GM12874 (cell line): ENCODE data around the gene CDH1.

Source experiments
- TF ChIP-seq, protein P1 (sequence below): IDR thresholded peaks from 2 replicates; pipeline ENCODE4 v1.5.1; 2011; ENCODE audit warnings: low read depth, mild to moderate bottlenecking, control low read depth, low read length, moderate library complexity; ENCODE audit not compliant: insufficient read depth

The CDH1 gene

DNA sequence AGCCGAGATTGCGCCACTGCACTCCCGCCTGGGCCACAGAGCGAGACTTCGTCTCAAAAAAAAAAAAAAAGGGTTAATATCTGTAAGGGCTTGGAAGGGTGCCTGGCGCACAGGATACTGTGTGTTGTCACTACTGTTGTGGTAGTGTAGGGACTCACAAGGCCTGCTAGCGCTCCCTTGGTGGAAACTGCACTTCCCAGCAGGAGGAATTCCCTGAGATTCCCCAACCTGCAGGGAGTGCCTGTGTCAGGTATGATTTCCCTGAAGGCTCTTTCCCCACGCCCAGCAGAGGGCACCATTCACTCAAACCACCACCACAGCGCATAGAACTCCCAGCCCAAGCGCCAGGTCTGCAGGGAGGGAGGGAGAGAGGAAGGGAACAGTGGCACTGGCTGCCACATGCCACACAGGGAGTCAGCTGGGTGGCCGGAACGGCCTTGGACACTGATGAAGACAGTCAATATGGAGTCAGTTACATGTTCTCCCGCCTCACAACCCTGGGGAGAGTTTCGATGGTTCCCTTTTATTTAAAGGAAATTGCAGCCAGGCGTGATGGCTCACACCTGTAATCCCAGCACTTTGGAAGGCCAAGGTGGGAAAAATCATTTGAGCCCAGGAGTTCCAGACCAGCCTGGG lies 32.7 kb upstream of the CDH1 start:
- TF ChIP-seq, protein P1, sequence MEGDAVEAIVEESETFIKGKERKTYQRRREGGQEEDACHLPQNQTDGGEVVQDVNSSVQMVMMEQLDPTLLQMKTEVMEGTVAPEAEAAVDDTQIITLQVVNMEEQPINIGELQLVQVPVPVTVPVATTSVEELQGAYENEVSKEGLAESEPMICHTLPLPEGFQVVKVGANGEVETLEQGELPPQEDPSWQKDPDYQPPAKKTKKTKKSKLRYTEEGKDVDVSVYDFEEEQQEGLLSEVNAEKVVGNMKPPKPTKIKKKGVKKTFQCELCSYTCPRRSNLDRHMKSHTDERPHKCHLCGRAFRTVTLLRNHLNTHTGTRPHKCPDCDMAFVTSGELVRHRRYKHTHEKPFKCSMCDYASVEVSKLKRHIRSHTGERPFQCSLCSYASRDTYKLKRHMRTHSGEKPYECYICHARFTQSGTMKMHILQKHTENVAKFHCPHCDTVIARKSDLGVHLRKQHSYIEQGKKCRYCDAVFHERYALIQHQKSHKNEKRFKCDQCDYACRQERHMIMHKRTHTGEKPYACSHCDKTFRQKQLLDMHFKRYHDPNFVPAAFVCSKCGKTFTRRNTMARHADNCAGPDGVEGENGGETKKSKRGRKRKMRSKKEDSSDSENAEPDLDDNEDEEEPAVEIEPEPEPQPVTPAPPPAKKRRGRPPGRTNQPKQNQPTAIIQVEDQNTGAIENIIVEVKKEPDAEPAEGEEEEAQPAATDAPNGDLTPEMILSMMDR: peak; percentile 85

- TF ChIP-seq, protein P1: no peak
Measured at GRCh38 chr16:68707340-68708152, 29.5 kb upstream of the CDH1 start.

- TF ChIP-seq, protein P1: no peak
Measured at GRCh38 chr16:68710211-68710610, 26.9 kb upstream of the CDH1 start.

- TF ChIP-seq, protein P1: no peak
Measured at GRCh38 chr16:68711421-68712139, 25.5 kb upstream of the CDH1 start.

- TF ChIP-seq, protein P1: no peak
Measured at GRCh38 chr16:68713361-68713760, 23.7 kb upstream of the CDH1 start.

- TF ChIP-seq, protein P1: no peak
Measured at GRCh38 chr16:68715471-68715870, 21.6 kb upstream of the CDH1 start.

GRCh38 chr16:68717684-68718083 lies 19.4 kb upstream of the CDH1 start:
- TF ChIP-seq, protein P1: no peak
